RWPE2 (cell line): ENCODE results near the gene DNAJC10.
A peak's percentile ranks its signal among the peaks of the same experiment; 100 is the strongest.

Source experiments
- ATAC-seq: fragments of 200-7000 bp; cut with Tn5 transposase; 3 replicates; pipeline ENCODE4 v1.9.1; 2021; ENCODE audit warnings: low read depth
- DNase-seq: peaks from one replicate; pipeline ENCODE4 v3.0.0-alpha.2; 2020; ENCODE audit warnings: low spot score
- H3K27ac ChIP-seq: fragments of 450-650 bp; 2 replicates; pipeline ENCODE4 v1.5.1; 2017; ENCODE audit warnings: mild to moderate bottlenecking; ENCODE audit not compliant: poor library complexity, severe bottlenecking
- H3K27me3 ChIP-seq: fragments of 250-450 bp; sonication (Bioruptor Pico); 2 replicates; pipeline ENCODE4 v1.5.1; 2021; ENCODE audit warnings: mild to moderate bottlenecking, moderate library complexity; ENCODE audit not compliant: insufficient read depth, poor library complexity, severe bottlenecking
- H3K36me3 ChIP-seq: fragments of 250-450 bp; sonication (Bioruptor Pico); 2 replicates; pipeline ENCODE4 v1.5.1; 2020; ENCODE audit warnings: low read depth, mild to moderate bottlenecking, moderate library complexity
- H3K4me1 ChIP-seq: fragments of 250-450 bp; sonication (Bioruptor Pico); 2 replicates; pipeline ENCODE4 v1.5.1; 2021; ENCODE audit warnings: mild to moderate bottlenecking, moderate library complexity; ENCODE audit not compliant: insufficient read depth, poor library complexity, severe bottlenecking
- H3K4me3 ChIP-seq: fragments of 250-450 bp; sonication (Bioruptor Pico); 2 replicates; pipeline ENCODE4 v1.5.1; 2021; ENCODE audit warnings: mild to moderate bottlenecking, moderate library complexity; ENCODE audit not compliant: severe bottlenecking
- H3K9me3 ChIP-seq: fragments of 250-450 bp; sonication (Bioruptor Pico); 2 replicates; pipeline ENCODE4 v1.5.1; 2021; ENCODE audit warnings: mild to moderate bottlenecking, moderate library complexity; ENCODE audit not compliant: severe bottlenecking
- CTCF ChIP-seq: fragments of 450-650 bp; IDR thresholded peaks from one replicate; pipeline ENCODE4 v1.5.1; 2017; ENCODE audit warnings: mild to moderate bottlenecking, moderate library complexity; ENCODE audit not compliant: poor library complexity, severe bottlenecking

DNAJC10 gene

GRCh38 chr2:182784777-182785176, 68.7 kb downstream of the DNAJC10 start:
- Histone ChIP-seq H3K9me3 (no peaks in the 10 kb centered on the region), H3K4me3 (no peak overlapping the region), H3K36me3 (0 out of 2 replicates have a peak, but pooled peaks cover under 1% of the 10 kb centered on the region), H3K27ac (no peak overlapping the region), H3K27me3 (no peaks in the 10 kb centered on the region), H3K4me1 (no peaks in the 10 kb centered on the region)
- peak; percentile 60 for TF ChIP-seq CTCF
- ATAC-seq, result no peak
- DNase-seq, result no peak

- Histone ChIP-seq H3K27me3 (no peaks in the 10 kb centered on the region), H3K4me1 (no peaks in the 10 kb centered on the region), H3K4me3 (no peak overlapping the region), H3K36me3 (no peaks in the 10 kb centered on the region), H3K27ac (no peak overlapping the region), H3K9me3 (no peaks in the 10 kb centered on the region)
- TF ChIP-seq CTCF, result no peak
- DNase-seq, result no peak
- ATAC-seq, result no peak
Observed at GRCh38 chr2:182792441-182792840, 76.4 kb downstream of the DNAJC10 start.

GRCh38 chr2:182798736-182799135, 82.7 kb downstream of the DNAJC10 start:
- no peak overlapping the region for H3K27ac ChIP-seq
- H3K9me3 ChIP-seq, result no peaks in the 10 kb centered on the region
- no peak for TF ChIP-seq CTCF
- no peaks in the 10 kb centered on the region for H3K4me1 ChIP-seq
- ATAC-seq (no peak), DNase-seq (no peak)
- H3K36me3 ChIP-seq, result no peaks in the 10 kb centered on the region
- peaks cover 2% of the 10 kb centered on the region for H3K27me3 ChIP-seq
- H3K4me3 ChIP-seq, result no peak overlapping the region

GRCh38 chr2:182804128-182804527, 88.1 kb downstream of the DNAJC10 start:
- H3K36me3 ChIP-seq, result no peaks in the 10 kb centered on the region
- no peak overlapping the region for H3K27ac ChIP-seq
- no peak for DNase-seq
- H3K4me1 ChIP-seq, result no peaks in the 10 kb centered on the region
- ATAC-seq, result no peak
- H3K27me3 ChIP-seq, result peaks cover 2% of the 10 kb centered on the region
- H3K4me3 ChIP-seq, result no peak overlapping the region
- TF ChIP-seq CTCF, result no peak
- H3K9me3 ChIP-seq, result no peaks in the 10 kb centered on the region

- no peak overlapping the region for H3K27ac ChIP-seq
- ATAC-seq (no peak), DNase-seq (no peak)
- no peaks in the 10 kb centered on the region for H3K36me3 ChIP-seq
- no peak for TF ChIP-seq CTCF
- no peaks in the 10 kb centered on the region for H3K27me3 ChIP-seq
- no peaks in the 10 kb centered on the region for H3K9me3 ChIP-seq
- no peaks in the 10 kb centered on the region for H3K4me1 ChIP-seq
- H3K4me3 ChIP-seq, result no peak overlapping the region
Observed at GRCh38 chr2:182807319-182807718, 91.3 kb downstream of the DNAJC10 start.
